HepG2 (cell line): ENCODE results near the gene POLR1D. TPM values are rescaled to one million over a fixed set of nuclear protein-coding genes. Genes with fewer than 3 reads are reported as not detected.

Experiments
- ATAC-seq: fragments of 200-7000 bp; cut with Tn5 transposase; 3 replicates; pipeline ENCODE4 v1.9.1; 2020; ENCODE audit warnings: mild to moderate bottlenecking, moderate library complexity
- BruUV-seq: library from RNA; stranded (reverse); fragments of 400-500 nt; replicated peaks from 2 replicates; lab custom pipeline; 2021; lab: Mats Ljungman, UMichigan
- CTCF ChIA-PET: fragments of 300-600 bp; formaldehyde crosslinking; extraction: SDS; loops from one replicate; lab custom pipeline; 2021; ENCODE audit warnings: low total read pairs, inconsistent platforms, low intra/inter-chr PET ratio; lab: Yijun Ruan, JAX
- POLR2A ChIA-PET: fragments of 350-600 bp; sonication (Branson Sonifier 250); formaldehyde crosslinking; loops from one replicate; lab custom pipeline; 2020; ENCODE audit warnings: antibody characterized with exemption, inconsistent platforms; lab: Yijun Ruan, JAX
- DNase-seq: peaks from one replicate; pipeline ENCODE4 v3.0.0-alpha.2; 2015; ENCODE audit warnings: low spot score
- FAIRE-seq: peaks from 3 replicates; lab custom pipeline; 2011; peaks lifted over from hg19 to GRCh38; lab: Jason Lieb, UNC
- H2AFZ ChIP-seq: one replicate; pipeline ENCODE4 v1.6.1; 2011; ENCODE audit warnings: low read length, inconsistent platforms
- H3K27ac ChIP-seq: fragments of 300-600 bp; 3 replicates; pipeline ENCODE4 v1.8.0; 2011; ENCODE audit warnings: mixed run types, mild to moderate bottlenecking, mixed read lengths, low read length, inconsistent platforms; ENCODE audit not compliant: insufficient read depth; ENCODE audit errors: extremely low read length
- H3K27me3 ChIP-seq, 2 experiments: fragments of 200-600 bp in 1 of 2; 2 replicates in 1 of 2; 3 replicates in 1 of 2; pipeline versions ENCODE4 v1.6.0 to v1.8.0; 2011; ENCODE audit warnings: low read length in 2 of 2, mild to moderate bottlenecking in 2 of 2, moderate library complexity in 2 of 2, inconsistent platforms in 1 of 2; ENCODE audit not compliant: insufficient read depth in 2 of 2, control insufficient read depth in 1 of 2
- H3K36me3 ChIP-seq, 2 experiments: fragments of 200-600 bp in 1 of 2; replicated peaks in 1 of 2; 2 replicates in 1 of 2; 3 replicates in 1 of 2; pipeline versions ENCODE4 v1.5.1 to v1.8.0; 2011; ENCODE audit warnings: low read length in 2 of 2, inconsistent platforms in 1 of 2; ENCODE audit not compliant: insufficient read depth in 2 of 2, control insufficient read depth in 1 of 2
- H3K4me1 ChIP-seq: 2 replicates; pipeline ENCODE4 v1.5.1; 2012; ENCODE audit warnings: low read length, inconsistent platforms; ENCODE audit not compliant: insufficient read depth
- H3K4me2 ChIP-seq: 2 replicates; pipeline ENCODE4 v1.6.0; 2011; ENCODE audit warnings: low read depth, low read length, inconsistent platforms
- H3K4me3 ChIP-seq, 3 experiments: fragments of 200-600 bp in 1 of 3; sonication (generic), shearing (Covaris generic) in 1 of 3; replicated peaks in 1 of 3; 2 replicates each; pipeline ENCODE4 v1.5.1; 2011 to 2016; ENCODE audit warnings: low read length in 3 of 3, inconsistent platforms in 2 of 3, low read depth in 2 of 3, mild to moderate bottlenecking in 2 of 3, control low read depth in 1 of 3, mixed read lengths in 1 of 3; ENCODE audit not compliant: insufficient read depth in 1 of 3
- H3K79me2 ChIP-seq: one replicate; pipeline ENCODE4 v1.6.1; 2011; ENCODE audit warnings: low read length, inconsistent platforms; ENCODE audit not compliant: insufficient read depth
- H3K9ac ChIP-seq: 2 replicates; pipeline ENCODE4 v1.6.0; 2011; ENCODE audit warnings: mild to moderate bottlenecking, low read depth, low read length, inconsistent platforms; ENCODE audit not compliant: insufficient read depth
- H3K9me3 ChIP-seq: 2 replicates; pipeline ENCODE4 v1.5.1; 2012; ENCODE audit warnings: mild to moderate bottlenecking, low read length
- H4K20me1 ChIP-seq: 2 replicates; pipeline ENCODE4 v1.6.0; 2011; ENCODE audit warnings: inconsistent platforms, mild to moderate bottlenecking, low read length, moderate library complexity; ENCODE audit not compliant: insufficient read depth
- GATAD2A ChIP-seq: IDR thresholded peaks from 2 replicates; pipeline ENCODE4 v1.6.1; 2016
- HNRNPUL1 ChIP-seq: fragments of 200-400 bp; formaldehyde crosslinking; IDR thresholded peaks from 2 replicates; pipeline ENCODE4 v1.6.1; 2017; ENCODE audit warnings: low read depth, mild to moderate bottlenecking, low read length, moderate library complexity
- NFKB2 ChIP-seq: sonication (generic); formaldehyde crosslinking; IDR thresholded peaks from 2 replicates; pipeline ENCODE4 v1.4.0; 2020; ENCODE audit warnings: missing genetic modification reagents, borderline replicate concordance
- PPARG ChIP-seq: conservative IDR thresholded peaks from 2 replicates; pipeline ENCODE4 v1.6.1; 2016; ENCODE audit warnings: missing biosample characterization, missing genetic modification reagents
- ZNF318 ChIP-seq: sonication (generic); formaldehyde crosslinking; IDR thresholded peaks from 2 replicates; pipeline ENCODE4 v1.4.0; 2020; ENCODE audit warnings: mild to moderate bottlenecking, missing genetic modification reagents
- ZNF407 ChIP-seq: sonication (generic); formaldehyde crosslinking; IDR thresholded peaks from one replicate; pipeline ENCODE4 v1.5.1; 2020; ENCODE audit warnings: mild to moderate bottlenecking, missing genetic modification reagents; ENCODE audit errors: not compliant biosample characterization
- whole genome bisulfite sequencing: methylation state at CpG from one replicate; pipeline ENCODE4 v1.1.6; 2017; ENCODE audit warnings: low lambda C conversion rate; 5-methylcytosine and 5-hydroxymethylcytosine counted together
- in situ Hi-C: cut with HindIII; loops from 2 replicates; pipeline ENCODE4 v1.10.0; 2017; ENCODE audit warnings: low pct_unique_long_range_greater_than_20kb; ENCODE audit not compliant: extremely low pct_ligation_motif_present
- intact Hi-C: fragments of 100-400 bp; cut with micrococcal nuclease; formaldehyde crosslinking; loops from one replicate; pipeline ENCODE4 v1.10.0; 2022; ENCODE audit not compliant: unreplicated experiment
- polyA plus RNA-seq, 8 experiments: library from polyadenylated mRNA; depleted of rRNA in 3 of 8; stranded (reverse) in 7 of 8; unstranded in 1 of 8; fragments of >200 nt; fragmentation: Illumina TruSeq in 4 of 8; extraction: Trizol in 4 of 8; gene quantifications; 2 replicates each; pipeline versions ENCODE4 v1.2.1 to v1.2.3, GENCODE V29; 2011 to 2016; ENCODE audit warnings: low read depth in 4 of 8, missing spikeins in 1 of 8, mixed read lengths in 1 of 8; ENCODE audit not compliant: insufficient read depth in 1 of 8
- total RNA-seq, 5 experiments: library from RNA; depleted of rRNA; stranded (reverse); fragments of >200 nt; fragmentation: Illumina TruSeq; extraction: Trizol; gene quantifications; 2 replicates each; pipeline ENCODE4 v1.2.3, GENCODE V29; 2016; ENCODE audit warnings: low read depth in 1 of 5

POLR1D gene
- total and polyA plus RNA-seq, 2 of the 13 experiments (the other 11 are each of a cell fraction or from before 2014, with no cell fraction given) = 183 to 490 TPM

DNA sequence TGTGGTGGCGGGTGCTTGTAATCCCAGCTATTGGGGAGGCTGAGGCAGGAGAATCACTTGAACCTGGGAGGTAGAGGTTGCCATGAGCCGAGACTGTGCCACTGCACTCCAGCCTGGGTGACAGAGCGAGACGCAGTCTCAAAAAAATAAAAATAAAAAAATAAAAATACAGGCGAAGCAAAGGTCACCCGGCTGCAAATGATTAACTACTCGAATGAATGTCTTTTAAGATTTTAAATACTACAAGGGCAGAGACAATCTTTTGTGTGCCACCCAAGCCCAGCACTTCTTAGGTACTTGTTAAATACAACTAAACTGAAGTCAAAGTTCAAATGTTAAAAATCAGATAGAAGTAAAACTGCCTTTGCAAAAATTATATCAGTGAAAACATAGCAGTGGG, 8.1 kb upstream of the POLR1D start:
- Histone ChIP-seq H3K27ac (peak overlapping the region; percentile 45), H3K4me2 (peak overlapping the region; percentile 39), H3K27me3 (no peaks in the 10 kb centered on the region), H3K4me1 (peaks cover 58% of the 10 kb centered on the region), H3K9me3 (peaks cover 14% of the 10 kb centered on the region), H4K20me1 (peaks cover 20% of the 10 kb centered on the region), H2AFZ (no peak overlapping the region), H3K36me3 (peaks cover 0 to 2% of the 10 kb centered on the region in 2 experiments; a peak in 2 of 5 replicates), H3K79me2 (peaks cover 94% of the 10 kb centered on the region), H3K4me3 (no peak overlapping the region; a peak in 1 of 6 replicates), H3K9ac (no peak overlapping the region)
- no TSS peak for BruUV-seq
- DNase-seq (no peak), FAIRE-seq (no peak), ATAC-seq (peak; percentile 35; the same call in 2 of the 3 replicates)
- POLR2A ChIA-PET = no interaction called here
- intact Hi-C loops = no loop called here
- in situ Hi-C loops = no loop called here
- WGBS = 61% methylated on average over 7 of the region's 7 CpGs
- CTCF ChIA-PET = no interaction called here
- TF ChIP-seq NFKB2 (CRISPR knock-in tag) = no peak
- TF ChIP-seq HNRNPUL1 = 0 out of 2 replicates have a peak, but pooled peaks have one; percentile 34
- TF ChIP-seq ZNF407 (CRISPR knock-in tag) = no peak
- TF ChIP-seq ZNF318 (CRISPR knock-in tag) = no peak
- peak; percentile 16; the same call in 1 of the 2 replicates for TF ChIP-seq GATAD2A
- no peak for TF ChIP-seq PPARG
